MM.1S (cell line): Measurements from ENCODE around the gene UGT1A7.

Experiments
- EZH2 ChIP-seq: fragments of 300-600 bp; sonication (generic); optimal IDR thresholded peaks from 2 replicates; pipeline ENCODE3; 2017; ENCODE audit warnings: low read depth, mild to moderate bottlenecking, antibody characterized with exemption, low read length, mixed read lengths
- TF ChIP-seq, protein P1 (sequence below): fragments of 300-600 bp; sonication (generic); IDR thresholded peaks from 2 replicates; pipeline ENCODE4 v1.5.1; 2016; ENCODE audit warnings: antibody characterized with exemption, low read length, mixed read lengths

DNA sequence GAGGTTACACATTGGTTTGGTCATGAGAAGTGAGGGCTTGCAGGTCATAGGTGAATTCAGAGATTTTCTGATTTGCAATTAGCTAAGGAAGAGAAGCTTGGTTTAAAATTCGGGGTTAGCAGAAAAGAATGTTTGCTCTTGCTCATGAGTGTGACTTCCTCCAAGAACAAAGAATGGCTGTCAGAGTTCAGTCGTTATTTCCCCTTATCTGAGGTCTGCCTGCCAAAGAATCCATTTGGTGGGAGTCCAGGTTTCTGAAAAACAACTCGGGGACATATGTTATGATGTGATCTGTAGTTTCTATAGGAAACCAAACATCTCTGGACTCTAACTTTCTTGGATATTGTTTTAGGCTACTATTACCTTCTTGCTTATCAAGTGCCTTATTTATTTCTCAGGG is 7.8 kb downstream of the UGT1A7 start:
- TF ChIP-seq, protein P1, sequence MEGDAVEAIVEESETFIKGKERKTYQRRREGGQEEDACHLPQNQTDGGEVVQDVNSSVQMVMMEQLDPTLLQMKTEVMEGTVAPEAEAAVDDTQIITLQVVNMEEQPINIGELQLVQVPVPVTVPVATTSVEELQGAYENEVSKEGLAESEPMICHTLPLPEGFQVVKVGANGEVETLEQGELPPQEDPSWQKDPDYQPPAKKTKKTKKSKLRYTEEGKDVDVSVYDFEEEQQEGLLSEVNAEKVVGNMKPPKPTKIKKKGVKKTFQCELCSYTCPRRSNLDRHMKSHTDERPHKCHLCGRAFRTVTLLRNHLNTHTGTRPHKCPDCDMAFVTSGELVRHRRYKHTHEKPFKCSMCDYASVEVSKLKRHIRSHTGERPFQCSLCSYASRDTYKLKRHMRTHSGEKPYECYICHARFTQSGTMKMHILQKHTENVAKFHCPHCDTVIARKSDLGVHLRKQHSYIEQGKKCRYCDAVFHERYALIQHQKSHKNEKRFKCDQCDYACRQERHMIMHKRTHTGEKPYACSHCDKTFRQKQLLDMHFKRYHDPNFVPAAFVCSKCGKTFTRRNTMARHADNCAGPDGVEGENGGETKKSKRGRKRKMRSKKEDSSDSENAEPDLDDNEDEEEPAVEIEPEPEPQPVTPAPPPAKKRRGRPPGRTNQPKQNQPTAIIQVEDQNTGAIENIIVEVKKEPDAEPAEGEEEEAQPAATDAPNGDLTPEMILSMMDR = no peak
- no peak for TF ChIP-seq EZH2
